HepG2 (cell line): ENCODE measurements around the gene F12. TPM values are rescaled to one million over a fixed set of nuclear protein-coding genes. Genes with fewer than 3 reads are reported as not detected.

Experiments used
- CTCF ChIP-seq: sonication (generic); formaldehyde crosslinking; IDR thresholded peaks from 2 replicates; pipeline ENCODE4 v1.5.0; 2020; ENCODE audit warnings: mild to moderate bottlenecking, missing genetic modification reagents, moderate library complexity
- ELF1 ChIP-seq: sonication (generic); formaldehyde crosslinking; IDR thresholded peaks from 2 replicates; pipeline ENCODE4 v1.4.0; 2020; ENCODE audit warnings: missing genetic modification reagents
- ETV5 ChIP-seq: IDR thresholded peaks from 2 replicates; pipeline ENCODE4 v1.6.1; 2018; ENCODE audit warnings: missing biosample characterization, missing genetic modification reagents, inconsistent platforms, borderline replicate concordance
- GABPA ChIP-seq, 2 experiments: IDR thresholded peaks; 2 replicates each; pipeline ENCODE4 v1.6.1; 2011 to 2016; ENCODE audit warnings: low read depth in 2 of 2, low read length in 1 of 2, missing biosample characterization in 1 of 2, missing genetic modification characterization in 1 of 2
- HNRNPL ChIP-seq: fragments of 200-400 bp; formaldehyde crosslinking; IDR thresholded peaks from 2 replicates; pipeline ENCODE4 v1.6.1; 2017; ENCODE audit warnings: mild to moderate bottlenecking, low read depth, low read length
- SAFB2 ChIP-seq: sonication (generic); formaldehyde crosslinking; IDR thresholded peaks from 2 replicates; pipeline ENCODE4 v1.5.1; 2020; ENCODE audit warnings: missing genetic modification reagents, low read depth, mild to moderate bottlenecking, borderline replicate concordance
- TBX2 ChIP-seq: sonication (generic); formaldehyde crosslinking; IDR thresholded peaks from 2 replicates; pipeline ENCODE4 v1.5.0; 2020; ENCODE audit warnings: missing genetic modification reagents, mild to moderate bottlenecking, borderline replicate concordance
- XRCC5 ChIP-seq: fragments of 200-400 bp; formaldehyde crosslinking; optimal IDR thresholded peaks from 2 replicates; pipeline ENCODE3; 2017; ENCODE audit warnings: mild to moderate bottlenecking, low read length
- ZBTB38 ChIP-seq: sonication (generic); formaldehyde crosslinking; IDR thresholded peaks from 2 replicates; pipeline ENCODE4 v1.5.1; 2020; ENCODE audit warnings: mild to moderate bottlenecking, missing genetic modification reagents
- ZNF326 ChIP-seq: sonication (generic); formaldehyde crosslinking; IDR thresholded peaks from 2 replicates; pipeline ENCODE4 v1.4.0; 2020; ENCODE audit warnings: missing genetic modification reagents, borderline replicate concordance
- ZNF354B ChIP-seq: sonication (generic); formaldehyde crosslinking; IDR thresholded peaks from 2 replicates; pipeline ENCODE4 v1.8.0; 2022; ENCODE audit warnings: mild to moderate bottlenecking, missing genetic modification reagents
- ZNF451 ChIP-seq: sonication (generic); formaldehyde crosslinking; IDR thresholded peaks from 2 replicates; pipeline ENCODE4 v1.5.0; 2020; ENCODE audit warnings: mild to moderate bottlenecking, missing genetic modification reagents
- ZNF546 ChIP-seq: sonication (generic); formaldehyde crosslinking; conservative IDR thresholded peaks from 2 replicates; pipeline ENCODE4 v1.8.1; 2023; ENCODE audit warnings: mild to moderate bottlenecking, missing genetic modification reagents
- ZNF646 ChIP-seq: sonication (generic); formaldehyde crosslinking; IDR thresholded peaks from 2 replicates; pipeline ENCODE4 v1.9.0; 2021; ENCODE audit warnings: mild to moderate bottlenecking, missing genetic modification reagents
- ZSCAN20 ChIP-seq: sonication (generic); formaldehyde crosslinking; IDR thresholded peaks from 2 replicates; pipeline ENCODE4 v1.4.0; 2020; ENCODE audit warnings: missing genetic modification reagents, mild to moderate bottlenecking, borderline replicate concordance
- polyA plus RNA-seq, 8 experiments: library from polyadenylated mRNA; depleted of rRNA in 3 of 8; stranded (reverse) in 7 of 8; unstranded in 1 of 8; fragments of >200 nt; fragmentation: Illumina TruSeq in 4 of 8; extraction: Trizol in 4 of 8; gene quantifications; 2 replicates each; pipeline versions ENCODE4 v1.2.1 to v1.2.3, GENCODE V29; 2011 to 2016; ENCODE audit warnings: low read depth in 4 of 8, missing spikeins in 1 of 8, mixed read lengths in 1 of 8; ENCODE audit not compliant: insufficient read depth in 1 of 8
- total RNA-seq, 5 experiments: library from RNA; depleted of rRNA; stranded (reverse); fragments of >200 nt; fragmentation: Illumina TruSeq; extraction: Trizol; gene quantifications; 2 replicates each; pipeline ENCODE4 v1.2.3, GENCODE V29; 2016; ENCODE audit warnings: low read depth in 1 of 5
- TF ChIP-seq, protein P1 (sequence below): sonication (generic); formaldehyde crosslinking; IDR thresholded peaks from 2 replicates; pipeline ENCODE4 v1.4.0; 2020; ENCODE audit warnings: missing genetic modification reagents, borderline replicate concordance

The F12 gene
- total and polyA plus RNA-seq, 2 of the 13 experiments (the other 11 are each of a cell fraction or from before 2014, with no cell fraction given), result 2.5 to 3.0 TPM

DNA sequence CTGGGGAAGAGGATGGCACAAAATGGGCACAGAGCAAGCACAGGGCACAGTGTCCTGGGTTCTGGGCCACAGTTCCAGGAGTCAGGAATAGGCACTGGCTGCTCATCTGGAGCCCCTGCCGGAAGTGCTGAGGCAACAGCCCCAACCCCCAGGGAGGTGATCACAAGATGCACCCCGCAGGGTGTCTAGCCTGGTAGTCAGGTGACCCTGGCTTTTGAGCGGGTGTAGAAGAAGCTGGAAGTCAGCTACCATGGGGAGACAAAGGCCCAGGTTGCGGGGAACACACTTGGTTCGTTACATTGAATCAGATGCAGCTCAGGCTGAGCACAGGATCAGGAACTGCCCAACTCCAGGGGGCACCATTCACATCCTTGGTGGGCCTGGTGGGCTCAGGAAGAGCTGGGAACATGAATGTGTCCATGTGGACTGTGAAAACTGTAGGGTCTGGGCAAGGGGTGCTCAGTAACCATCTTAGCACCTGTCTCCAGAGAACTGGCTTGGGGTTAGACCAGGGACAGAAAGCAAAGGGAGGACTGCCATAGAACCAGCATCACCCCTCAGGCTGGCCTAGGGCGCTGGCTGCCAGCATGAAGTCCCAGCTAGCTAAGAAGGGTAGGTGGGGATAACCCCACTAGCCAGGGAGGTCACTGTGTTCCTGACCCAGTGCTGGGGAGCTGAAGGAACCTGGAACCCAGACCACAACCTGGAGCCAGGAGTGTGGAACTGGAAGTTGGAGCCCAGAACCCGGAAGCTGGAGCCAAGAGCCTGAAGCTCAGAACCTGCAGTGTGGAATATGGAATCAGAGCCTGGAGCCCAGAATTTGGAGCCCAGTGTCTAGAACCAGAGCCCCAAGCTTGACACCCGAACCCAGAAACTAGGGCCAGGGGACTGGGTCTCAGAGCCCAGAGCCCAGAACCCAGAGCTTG lies 31.2 kb downstream of the F12 start (continued):
- TF ChIP-seq ZNF354B (CRISPR knock-in tag) (0 out of 2 replicates have a peak, but pooled peaks have one; percentile 61), ZNF326 (0 out of 2 replicates have a peak, but pooled peaks have one; percentile 20), HNRNPL (0 out of 2 replicates have a peak, but pooled peaks have one; percentile 5), GABPA (IDR thresholded peaks at IDR 0.05; ENCODE audit: low read depth, low read length) (no peak), GABPA (CRISPR knock-in tag; IDR thresholded peaks at IDR 0.05; ENCODE audit: low read depth) (no peak), ZBTB38 (CRISPR knock-in tag) (peak; percentile 56; the same call in 1 of the 2 replicates), ZNF451 (CRISPR knock-in tag) (0 out of 2 replicates have a peak, but pooled peaks have one; percentile 27), SAFB2 (CRISPR knock-in tag) (0 out of 2 replicates have a peak, but pooled peaks have one; percentile 9), CTCF (CRISPR knock-in tag) (peak; percentile 48; the same call in 1 of the 2 replicates), TBX2 (0 out of 2 replicates have a peak, but pooled peaks have one; percentile 35), XRCC5 (peak; percentile 13), ZNF546 (0 out of 2 replicates have a peak, but pooled peaks have one; percentile 21), ZNF646 (CRISPR knock-in tag) (0 out of 2 replicates have a peak, but pooled peaks have one; percentile 20), ELF1 (CRISPR knock-in tag) (peak; percentile 59; the same call in 1 of the 2 replicates), ETV5 (CRISPR knock-in tag) (0 out of 2 replicates have a peak, but pooled peaks have one; percentile 10), ZSCAN20 (CRISPR knock-in tag) (no peak)
- TF ChIP-seq, protein P1, sequence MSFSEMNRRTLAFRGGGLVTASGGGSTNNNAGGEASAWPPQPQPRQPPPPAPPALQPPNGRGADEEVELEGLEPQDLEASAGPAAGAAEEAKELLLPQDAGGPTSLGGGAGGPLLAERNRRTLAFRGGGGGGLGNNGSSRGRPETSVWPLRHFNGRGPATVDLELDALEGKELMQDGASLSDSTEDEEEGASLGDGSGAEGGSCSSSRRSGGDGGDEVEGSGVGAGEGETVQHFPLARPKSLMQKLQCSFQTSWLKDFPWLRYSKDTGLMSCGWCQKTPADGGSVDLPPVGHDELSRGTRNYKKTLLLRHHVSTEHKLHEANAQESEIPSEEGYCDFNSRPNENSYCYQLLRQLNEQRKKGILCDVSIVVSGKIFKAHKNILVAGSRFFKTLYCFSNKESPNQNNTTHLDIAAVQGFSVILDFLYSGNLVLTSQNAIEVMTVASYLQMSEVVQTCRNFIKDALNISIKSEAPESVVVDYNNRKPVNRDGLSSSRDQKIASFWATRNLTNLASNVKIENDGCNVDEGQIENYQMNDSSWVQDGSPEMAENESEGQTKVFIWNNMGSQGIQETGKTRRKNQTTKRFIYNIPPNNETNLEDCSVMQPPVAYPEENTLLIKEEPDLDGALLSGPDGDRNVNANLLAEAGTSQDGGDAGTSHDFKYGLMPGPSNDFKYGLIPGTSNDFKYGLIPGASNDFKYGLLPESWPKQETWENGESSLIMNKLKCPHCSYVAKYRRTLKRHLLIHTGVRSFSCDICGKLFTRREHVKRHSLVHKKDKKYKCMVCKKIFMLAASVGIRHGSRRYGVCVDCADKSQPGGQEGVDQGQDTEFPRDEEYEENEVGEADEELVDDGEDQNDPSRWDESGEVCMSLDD (CRISPR knock-in tag), result peak; percentile 44; the same call in 1 of the 2 replicates
